Activated T-cell treated with anti-CD3 and anti-CD28 coated beads for 24 hours (primary cell): Measurements from ENCODE around the gene DOLPP1.

Source experiments
- DNase-seq: peaks from one replicate; pipeline ENCODE4 v3.0.0-alpha.2; 2020; ENCODE audit warnings: low read depth

The DOLPP1 gene

GRCh38 chr9:129094387-129095169, 13.7 kb downstream of the DOLPP1 start:
- no peak for DNase-seq

GRCh38 chr9:129095170-129095667, 14.3 kb downstream of the DOLPP1 start:
- DNase-seq = no peak

GRCh38 chr9:129095908-129096307, 15.0 kb downstream of the DOLPP1 start:
- no peak for DNase-seq

GRCh38 chr9:129097671-129098306, 16.9 kb downstream of the DOLPP1 start:
- DNase-seq = no peak

- no peak for DNase-seq
Observed at GRCh38 chr9:129098328-129098727, 17.4 kb downstream of the DOLPP1 start.

- no peak for DNase-seq
Observed at GRCh38 chr9:129100383-129101169, 19.7 kb downstream of the DOLPP1 start.

GRCh38 chr9:129101279-129101678, 20.4 kb downstream of the DOLPP1 start:
- DNase-seq = no peak

GRCh38 chr9:129102095-129102525, 21.2 kb downstream of the DOLPP1 start:
- DNase-seq = no peak

- DNase-seq = no peak
Observed at GRCh38 chr9:129102791-129103594, 22.1 kb downstream of the DOLPP1 start.

GRCh38 chr9:129103595-129103965, 22.7 kb downstream of the DOLPP1 start:
- no peak for DNase-seq

GRCh38 chr9:129104051-129104450, 23.1 kb downstream of the DOLPP1 start:
- no peak for DNase-seq

- DNase-seq = no peak
Observed at GRCh38 chr9:129105857-129106694, 25.2 kb downstream of the DOLPP1 start.

- no peak for DNase-seq
Observed at GRCh38 chr9:129107651-129108050, 26.7 kb downstream of the DOLPP1 start.

- DNase-seq = no peak
Observed at GRCh38 chr9:129108083-129108804, 27.3 kb downstream of the DOLPP1 start.

- DNase-seq = no peak
Observed at GRCh38 chr9:129108805-129109536, 28.1 kb downstream of the DOLPP1 start.

- no peak for DNase-seq
Observed at GRCh38 chr9:129109537-129109903, 28.6 kb downstream of the DOLPP1 start.

GRCh38 chr9:129109952-129110739, 29.2 kb downstream of the DOLPP1 start:
- no peak for DNase-seq

GRCh38 chr9:129110740-129111527, 30.0 kb downstream of the DOLPP1 start, which contains the start of the genes CRAT and PTPA:
CRAT (minus strand) TSS chr9:129110793; CDS start chr9:129110509, 284 bp downstream.
PTPA (plus strand) TSS chr9:129111415; CDS start chr9:129111601, 186 bp downstream.
- peak; percentile 92 for DNase-seq
